Liver (tissue), 9 donors: ENCODE data around the gene PCDH9. TPM values are rescaled to one million over a fixed set of nuclear protein-coding genes. Genes with fewer than 3 reads are reported as not detected.

ENCODE experiments used
- DNase-seq: peaks from one replicate; pipeline ENCODE4 v3.0.0-alpha.2; 2017; ENCODE audit warnings: low spot score
- H3K27ac ChIP-seq, 2 donors: one replicate each; pipeline ENCODE4 v1.7.0; 2013; ENCODE audit warnings: inconsistent platforms in 2 of 2, low read length in 2 of 2, control low read depth in 1 of 2, low read depth in 1 of 2, mild to moderate bottlenecking in 1 of 2
- H3K27me3 ChIP-seq, 4 donors: one replicate each; pipeline versions ENCODE4 v1.6.1 to v1.7.0; 2013; ENCODE audit warnings: low read length in 3 of 4, inconsistent platforms in 1 of 4, mild to moderate bottlenecking in 1 of 4, moderate library complexity in 1 of 4; ENCODE audit not compliant: control insufficient read depth in 4 of 4, insufficient read depth in 4 of 4
- H3K36me3 ChIP-seq, 4 donors: one replicate each; pipeline versions ENCODE4 v1.6.1 to v1.7.0; 2013; ENCODE audit warnings: low read length in 3 of 4, mild to moderate bottlenecking in 3 of 4, low read depth in 1 of 4, moderate library complexity in 1 of 4; ENCODE audit not compliant: control insufficient read depth in 4 of 4, insufficient read depth in 3 of 4
- H3K4me1 ChIP-seq, 4 donors: one replicate each; pipeline versions ENCODE4 v1.6.1 to v1.7.0; 2013; ENCODE audit warnings: low read length in 3 of 4, mild to moderate bottlenecking in 3 of 4, moderate library complexity in 1 of 4; ENCODE audit not compliant: control insufficient read depth in 4 of 4, insufficient read depth in 4 of 4
- H3K4me3 ChIP-seq, 3 donors: one replicate each; pipeline versions ENCODE4 v1.6.1 to v1.7.0; 2013; ENCODE audit warnings: low read length in 3 of 3, control low read depth in 1 of 3, low read depth in 1 of 3, mild to moderate bottlenecking in 1 of 3
- H3K9ac ChIP-seq, 2 donors: one replicate each; pipeline ENCODE4 v1.7.0; 2013; ENCODE audit warnings: low read length in 2 of 2, mild to moderate bottlenecking in 2 of 2, moderate library complexity in 2 of 2, control low read depth in 1 of 2, low read depth in 1 of 2
- H3K9me3 ChIP-seq, 4 donors: one replicate each; pipeline versions ENCODE4 v1.6.1 to v1.7.0; 2013; ENCODE audit warnings: low read length in 3 of 4; ENCODE audit not compliant: control insufficient read depth in 4 of 4
- EGR1 ChIP-seq, 2 donors: IDR thresholded peaks; 2 replicates each; pipeline ENCODE4 v1.6.1; 2016 to 2018; ENCODE audit warnings: antibody characterized with exemption in 2 of 2, low read depth in 2 of 2
- FOXA1 ChIP-seq: IDR thresholded peaks from 2 replicates; pipeline ENCODE4 v1.6.1; 2016; ENCODE audit warnings: antibody characterized with exemption
- FOXA2 ChIP-seq: IDR thresholded peaks from 2 replicates; pipeline ENCODE4 v1.6.1; 2016; ENCODE audit warnings: antibody characterized with exemption
- GABPA ChIP-seq, 2 donors: IDR thresholded peaks in 1 of 2; conservative IDR thresholded peaks in 1 of 2; 2 replicates each; pipeline ENCODE4 v1.6.1; 2016; ENCODE audit warnings: antibody characterized with exemption in 2 of 2, mild to moderate bottlenecking in 1 of 2, moderate library complexity in 1 of 2
- HNF4A ChIP-seq, 2 donors: conservative IDR thresholded peaks; 2 replicates each; pipeline ENCODE4 v1.6.1; 2016; ENCODE audit warnings: antibody characterized with exemption in 2 of 2, mild to moderate bottlenecking in 2 of 2
- HNF4G ChIP-seq: IDR thresholded peaks from 2 replicates; pipeline ENCODE4 v1.6.1; 2016; ENCODE audit warnings: antibody characterized with exemption
- JUND ChIP-seq, 2 donors: IDR thresholded peaks; 2 replicates each; pipeline ENCODE4 v1.6.1; 2016; ENCODE audit warnings: antibody characterized with exemption in 2 of 2
- NR2F2 ChIP-seq: IDR thresholded peaks from 2 replicates; pipeline ENCODE4 v1.6.1; 2016; ENCODE audit warnings: antibody characterized with exemption
- RAD21 ChIP-seq, 2 donors: IDR thresholded peaks; 2 replicates each; pipeline ENCODE4 v1.6.1; 2016; ENCODE audit warnings: antibody characterized with exemption in 2 of 2, mild to moderate bottlenecking in 2 of 2
- RXRA ChIP-seq, 2 donors: IDR thresholded peaks; 2 replicates each; pipeline ENCODE4 v1.6.1; 2017 to 2018; ENCODE audit warnings: antibody characterized with exemption in 2 of 2, mild to moderate bottlenecking in 1 of 2
- SP1 ChIP-seq: IDR thresholded peaks from 2 replicates; pipeline ENCODE4 v1.6.1; 2018; ENCODE audit warnings: antibody characterized with exemption, mild to moderate bottlenecking
- TAF1 ChIP-seq: conservative IDR thresholded peaks from 2 replicates; pipeline ENCODE4 v1.6.1; 2016; ENCODE audit warnings: antibody characterized with exemption, mild to moderate bottlenecking
- YY1 ChIP-seq: IDR thresholded peaks from 2 replicates; pipeline ENCODE4 v1.6.1; 2016; ENCODE audit warnings: antibody characterized with exemption, mild to moderate bottlenecking
- WGBS: extraction: QIAGEN DNeasy Blood & Tissue Kit; methylation state at CpG from one replicate; pipeline ENCODE4 v1.1.7; 2013; 5-methylcytosine and 5-hydroxymethylcytosine counted together
- polyA plus RNA-seq, 2 donors: library from polyadenylated mRNA; stranded (reverse) in 1 of 2; unstranded in 1 of 2; fragments of 200-250 nt in 1 of 2; fragments of >200 nt in 1 of 2; fragmentation: Nextera tagmentation in 1 of 2; extraction: Ambion mirVana in 1 of 2; gene quantifications; one replicate each; pipeline versions ENCODE4 v1.2.1 to v1.2.3, GENCODE V29; 2013 to 2015
- total RNA-seq, 2 donors: library from RNA; depleted of rRNA; stranded (reverse); fragments of >200 nt; gene quantifications; one replicate each; pipeline ENCODE4 v1.2.3, GENCODE V29; 2014
- TF ChIP-seq, protein P1 (sequence below): IDR thresholded peaks from 2 replicates; pipeline ENCODE4 v1.6.1; 2016; ENCODE audit warnings: antibody characterized with exemption
- TF ChIP-seq, protein P2 (sequence below): IDR thresholded peaks from 2 replicates; pipeline ENCODE4 v1.6.1; 2016; ENCODE audit warnings: antibody characterized with exemption
- TF ChIP-seq, protein P3 (sequence below): IDR thresholded peaks from 2 replicates; pipeline ENCODE4 v1.6.1; 2016; ENCODE audit warnings: antibody characterized with exemption
- donor health status: healthy.
- donor health status: healthy.
- donor health status: healthy.
- donor health status: healthy.
- donor health status: healthy.

Gene PCDH9
- total and polyA plus RNA-seq, 4 donors: 0.90 to 4.0 (median 2.2) TPM

DNA sequence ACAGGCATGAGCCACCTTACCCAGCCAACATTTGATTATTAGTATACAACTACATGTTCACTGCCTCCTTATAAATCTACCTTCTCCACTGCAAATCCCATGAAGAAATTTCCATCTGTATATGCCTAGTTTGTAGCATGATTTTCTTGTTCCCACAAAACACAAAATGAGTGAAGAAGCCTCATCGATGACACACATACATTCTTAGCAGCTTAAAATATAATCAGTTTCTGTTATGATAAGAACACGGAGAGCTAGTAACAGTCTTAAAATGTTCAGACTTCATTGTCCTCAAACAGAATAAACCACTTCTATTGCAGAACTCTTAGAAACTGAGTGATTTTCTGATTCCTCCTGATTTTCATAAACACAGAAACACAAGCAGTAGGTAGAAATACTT lies 740.5 kb downstream of the PCDH9 start (continued):
- TF ChIP-seq SP1 (no peak), RAD21 (IDR thresholded peaks at IDR 0.05) (no peak), RXRA (IDR thresholded peaks at IDR 0.05) (no peak), FOXA1 (no peak), TAF1 (no peak), YY1 (no peak), FOXA2 (no peak), JUND (IDR thresholded peaks at IDR 0.05) (no peak)
- TF ChIP-seq, protein P1, sequence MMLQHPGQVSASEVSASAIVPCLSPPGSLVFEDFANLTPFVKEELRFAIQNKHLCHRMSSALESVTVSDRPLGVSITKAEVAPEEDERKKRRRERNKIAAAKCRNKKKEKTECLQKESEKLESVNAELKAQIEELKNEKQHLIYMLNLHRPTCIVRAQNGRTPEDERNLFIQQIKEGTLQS: no peak
- TF ChIP-seq, protein P2, sequence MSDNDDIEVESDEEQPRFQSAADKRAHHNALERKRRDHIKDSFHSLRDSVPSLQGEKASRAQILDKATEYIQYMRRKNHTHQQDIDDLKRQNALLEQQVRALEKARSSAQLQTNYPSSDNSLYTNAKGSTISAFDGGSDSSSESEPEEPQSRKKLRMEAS: no peak

DNA sequence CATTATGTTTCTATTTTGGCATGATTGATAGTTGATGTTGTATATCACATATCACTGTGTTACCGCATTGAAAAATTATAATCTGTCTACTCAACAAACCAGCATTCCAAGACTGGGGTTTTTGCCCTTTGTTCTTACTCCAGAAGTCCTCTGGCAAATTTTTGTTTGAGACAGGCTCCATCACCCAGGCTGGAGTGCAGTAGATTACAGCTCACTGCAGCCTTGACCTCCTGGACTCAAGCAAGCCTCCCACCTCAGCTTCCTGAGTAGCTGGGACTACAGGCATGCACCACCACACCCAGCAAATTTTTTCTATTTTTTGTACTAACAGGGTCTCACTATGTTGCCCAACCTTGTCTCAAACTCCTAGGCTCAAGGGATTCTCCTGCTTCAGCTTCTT lies 741.0 kb downstream of the PCDH9 start:
- Histone ChIP-seq H3K4me1 (no peaks in the 10 kb centered on the region), H3K36me3 (no peaks in the 10 kb centered on the region), H3K27ac (no peak overlapping the region), H3K4me3 (no peak overlapping the region), H3K27me3 (peaks cover 0 to 3% (median 0%) of the 10 kb centered on the region in 4 donors), H3K9me3 (no peaks in the 10 kb centered on the region), H3K9ac (no peak overlapping the region)
- 90% methylated on average over 1 of the region's 1 CpG for WGBS
- DNase-seq: no peak
- TF ChIP-seq RXRA (IDR thresholded peaks at IDR 0.05) (no peak), EGR1 (IDR thresholded peaks at IDR 0.05; ENCODE audit: low read depth in 2 of 2) (no peak)
- TF ChIP-seq, protein P1: no peak

DNA sequence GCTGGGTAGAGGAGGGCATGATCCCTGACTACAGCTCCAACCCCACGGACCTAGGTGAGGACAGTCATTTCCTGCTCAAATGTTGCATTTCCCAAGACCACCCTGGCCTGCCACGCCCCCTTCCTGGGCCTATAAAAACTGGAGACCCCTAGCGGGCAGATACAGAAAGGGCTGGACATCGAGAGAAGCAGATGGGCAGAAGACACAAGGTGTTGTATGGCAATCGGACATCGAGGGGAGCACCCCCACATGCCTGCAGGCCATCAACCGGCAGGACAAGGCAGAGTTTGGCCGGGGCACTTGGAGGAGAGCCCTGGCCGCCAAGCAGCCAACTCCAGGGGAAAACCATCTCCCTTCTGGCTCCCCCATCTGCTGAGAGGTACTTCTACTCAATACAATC lies 746.4 kb downstream of the PCDH9 start:
- no peaks in the 10 kb centered on the region for H3K4me1 ChIP-seq
- TF ChIP-seq, protein P2: no peak
- DNase-seq: no peak
- H3K36me3 ChIP-seq: no peaks in the 10 kb centered on the region
- no peak overlapping the region for H3K9ac ChIP-seq
- no peak overlapping the region for H3K27ac ChIP-seq
- no peak overlapping the region for H3K4me3 ChIP-seq
- no peaks in the 10 kb centered on the region for H3K9me3 ChIP-seq
- peaks cover 0 to 3% (median 0%) of the 10 kb centered on the region in 4 donors for H3K27me3 ChIP-seq
- 80% methylated on average over 9 of the region's 9 CpGs for WGBS

DNA sequence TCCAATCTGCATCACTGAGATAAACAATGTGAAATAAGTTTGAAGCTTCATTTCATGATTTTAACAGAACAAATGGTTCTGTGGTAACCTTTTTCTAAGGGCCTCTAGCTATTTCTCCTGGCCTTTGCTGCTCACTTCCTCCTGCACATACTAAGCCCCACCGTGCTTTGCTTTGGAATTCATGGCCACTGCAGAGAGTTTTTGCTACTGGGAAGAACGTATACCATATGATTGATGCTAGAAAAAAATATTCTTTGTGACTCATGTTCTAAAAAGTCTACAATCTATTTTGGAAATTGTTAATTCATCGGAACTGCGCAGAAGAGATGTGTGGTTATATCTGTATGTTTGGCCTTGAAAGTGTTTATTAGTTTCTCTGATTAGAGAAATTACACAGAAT lies 747.3 kb downstream of the PCDH9 start:
- DNase-seq: no peak
- H3K9ac ChIP-seq: no peak overlapping the region
- WGBS: 64% methylated on average over 4 of the region's 4 CpGs
- no peaks in the 10 kb centered on the region for H3K4me1 ChIP-seq
- H3K9me3 ChIP-seq: no peaks in the 10 kb centered on the region
- no peaks in the 10 kb centered on the region for H3K36me3 ChIP-seq
- H3K27me3 ChIP-seq: peaks cover 0 to 2% (median 0%) of the 10 kb centered on the region in 4 donors
- no peak for TF ChIP-seq TAF1
- TF ChIP-seq NR2F2: no peak
- TF ChIP-seq, protein P1: no peak
- no peak for TF ChIP-seq EGR1 (IDR thresholded peaks at IDR 0.05; ENCODE audit: low read depth in 2 of 2)
- TF ChIP-seq, protein P3, sequence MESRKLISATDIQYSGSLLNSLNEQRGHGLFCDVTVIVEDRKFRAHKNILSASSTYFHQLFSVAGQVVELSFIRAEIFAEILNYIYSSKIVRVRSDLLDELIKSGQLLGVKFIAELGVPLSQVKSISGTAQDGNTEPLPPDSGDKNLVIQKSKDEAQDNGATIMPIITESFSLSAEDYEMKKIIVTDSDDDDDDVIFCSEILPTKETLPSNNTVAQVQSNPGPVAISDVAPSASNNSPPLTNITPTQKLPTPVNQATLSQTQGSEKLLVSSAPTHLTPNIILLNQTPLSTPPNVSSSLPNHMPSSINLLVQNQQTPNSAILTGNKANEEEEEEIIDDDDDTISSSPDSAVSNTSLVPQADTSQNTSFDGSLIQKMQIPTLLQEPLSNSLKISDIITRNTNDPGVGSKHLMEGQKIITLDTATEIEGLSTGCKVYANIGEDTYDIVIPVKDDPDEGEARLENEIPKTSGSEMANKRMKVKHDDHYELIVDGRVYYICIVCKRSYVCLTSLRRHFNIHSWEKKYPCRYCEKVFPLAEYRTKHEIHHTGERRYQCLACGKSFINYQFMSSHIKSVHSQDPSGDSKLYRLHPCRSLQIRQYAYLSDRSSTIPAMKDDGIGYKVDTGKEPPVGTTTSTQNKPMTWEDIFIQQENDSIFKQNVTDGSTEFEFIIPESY: no peak
- no peak for TF ChIP-seq HNF4G
- TF ChIP-seq YY1: no peak
- TF ChIP-seq GABPA (IDR thresholded peaks at IDR 0.05 in 1 of 2, conservative IDR thresholded peaks at IDR 0.05 in 1 of 2): no peak
- TF ChIP-seq HNF4A (conservative IDR thresholded peaks at IDR 0.05): no peak
- no peak overlapping the region for H3K4me3 ChIP-seq
- no peak overlapping the region for H3K27ac ChIP-seq
